HepG2 (cell line): Measurements from ENCODE around the gene TK1. TPM values are rescaled to one million over a fixed set of nuclear protein-coding genes. Genes with fewer than 3 reads are reported as not detected.

Experiments
- HDAC6 ChIP-seq: fragments of 200-600 bp; sonication (generic); IDR thresholded peaks from 2 replicates; pipeline ENCODE4 v1.7.0; 2017; ENCODE audit warnings: mild to moderate bottlenecking, antibody characterized with exemption, low read length, low read depth
- MATR3 ChIP-seq: sonication (generic); formaldehyde crosslinking; IDR thresholded peaks from 2 replicates; pipeline ENCODE4 v1.4.0; 2020; ENCODE audit warnings: missing genetic modification reagents
- NCOA1 ChIP-seq: sonication (generic); formaldehyde crosslinking; IDR thresholded peaks from 2 replicates; pipeline ENCODE4 v1.9.0; 2021; ENCODE audit warnings: missing genetic modification reagents
- NFKB2 ChIP-seq: sonication (generic); formaldehyde crosslinking; IDR thresholded peaks from 2 replicates; pipeline ENCODE4 v1.4.0; 2020; ENCODE audit warnings: missing genetic modification reagents, borderline replicate concordance
- RFXAP ChIP-seq: sonication (generic); formaldehyde crosslinking; IDR thresholded peaks from 2 replicates; pipeline ENCODE4 v1.4.0; 2020; ENCODE audit warnings: missing genetic modification reagents, borderline replicate concordance
- STAT6 ChIP-seq: sonication (generic); formaldehyde crosslinking; IDR thresholded peaks from 2 replicates; pipeline ENCODE4 v1.4.0; 2020; ENCODE audit warnings: missing genetic modification reagents, mild to moderate bottlenecking, borderline replicate concordance
- ZBTB39 ChIP-seq: sonication (generic); formaldehyde crosslinking; IDR thresholded peaks from 2 replicates; pipeline ENCODE4 v1.5.0; 2020; ENCODE audit warnings: missing genetic modification reagents
- ZFAT ChIP-seq: sonication (generic); formaldehyde crosslinking; conservative IDR thresholded peaks from 2 replicates; pipeline ENCODE4 v1.8.1; 2023; ENCODE audit warnings: missing genetic modification reagents, inconsistent platforms
- ZNF251 ChIP-seq: sonication (generic); formaldehyde crosslinking; IDR thresholded peaks from 2 replicates; pipeline ENCODE4 v1.9.0; 2021; ENCODE audit warnings: mild to moderate bottlenecking, missing genetic modification reagents
- ZNF256 ChIP-seq: sonication (generic); formaldehyde crosslinking; conservative IDR thresholded peaks from 2 replicates; pipeline ENCODE4 v1.4.0; 2020; ENCODE audit warnings: missing genetic modification reagents
- ZNF317 ChIP-seq: sonication (generic); formaldehyde crosslinking; IDR thresholded peaks from 2 replicates; pipeline ENCODE4 v1.5.0; 2020; ENCODE audit warnings: mild to moderate bottlenecking, missing genetic modification reagents
- ZNF605 ChIP-seq: sonication (generic); formaldehyde crosslinking; IDR thresholded peaks from 2 replicates; pipeline ENCODE4 v1.8.0; 2022; ENCODE audit warnings: mild to moderate bottlenecking, missing genetic modification reagents
- ZNF709 ChIP-seq: sonication (generic); formaldehyde crosslinking; IDR thresholded peaks from 2 replicates; pipeline ENCODE4 v1.5.0; 2020; ENCODE audit warnings: mild to moderate bottlenecking, missing genetic modification reagents
- ZNF788 ChIP-seq: sonication (generic); formaldehyde crosslinking; IDR thresholded peaks from 2 replicates; pipeline ENCODE4 v1.5.0; 2020; ENCODE audit warnings: mild to moderate bottlenecking, missing genetic modification reagents, borderline replicate concordance
- polyA plus RNA-seq, 8 experiments: library from polyadenylated mRNA; depleted of rRNA in 3 of 8; stranded (reverse) in 7 of 8; unstranded in 1 of 8; fragments of >200 nt; fragmentation: Illumina TruSeq in 4 of 8; extraction: Trizol in 4 of 8; gene quantifications; 2 replicates each; pipeline versions ENCODE4 v1.2.1 to v1.2.3, GENCODE V29; 2011 to 2016; ENCODE audit warnings: low read depth in 4 of 8, missing spikeins in 1 of 8, mixed read lengths in 1 of 8; ENCODE audit not compliant: insufficient read depth in 1 of 8
- total RNA-seq, 5 experiments: library from RNA; depleted of rRNA; stranded (reverse); fragments of >200 nt; fragmentation: Illumina TruSeq; extraction: Trizol; gene quantifications; 2 replicates each; pipeline ENCODE4 v1.2.3, GENCODE V29; 2016; ENCODE audit warnings: low read depth in 1 of 5
- TF ChIP-seq, protein P1 (sequence below): sonication (generic); formaldehyde crosslinking; IDR thresholded peaks from 2 replicates; pipeline ENCODE4 v1.4.0; 2020; ENCODE audit warnings: missing genetic modification reagents

TK1 gene
- total and polyA plus RNA-seq, 2 of the 13 experiments (the other 11 are each of a cell fraction or from before 2014, with no cell fraction given): 45.0 to 96.0 TPM

DNA sequence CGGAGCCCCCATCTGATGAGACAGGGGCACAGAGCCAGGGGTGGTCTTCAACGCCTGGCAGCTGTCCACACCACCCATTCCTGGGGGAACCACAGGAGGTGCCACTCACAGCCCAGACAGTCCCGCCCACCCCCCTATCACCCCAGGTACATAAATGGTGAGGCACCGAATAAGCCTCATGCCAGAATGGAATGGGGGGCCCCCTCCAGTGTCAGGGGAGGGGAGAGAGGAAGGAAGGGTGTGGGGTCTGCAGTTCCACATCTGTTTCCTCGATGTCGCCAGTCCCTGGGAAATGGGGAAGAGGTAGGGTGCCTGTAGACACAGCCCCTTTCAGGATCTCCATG lies 60.0 kb downstream of the TK1 start (continued):
- TF ChIP-seq, protein P1, sequence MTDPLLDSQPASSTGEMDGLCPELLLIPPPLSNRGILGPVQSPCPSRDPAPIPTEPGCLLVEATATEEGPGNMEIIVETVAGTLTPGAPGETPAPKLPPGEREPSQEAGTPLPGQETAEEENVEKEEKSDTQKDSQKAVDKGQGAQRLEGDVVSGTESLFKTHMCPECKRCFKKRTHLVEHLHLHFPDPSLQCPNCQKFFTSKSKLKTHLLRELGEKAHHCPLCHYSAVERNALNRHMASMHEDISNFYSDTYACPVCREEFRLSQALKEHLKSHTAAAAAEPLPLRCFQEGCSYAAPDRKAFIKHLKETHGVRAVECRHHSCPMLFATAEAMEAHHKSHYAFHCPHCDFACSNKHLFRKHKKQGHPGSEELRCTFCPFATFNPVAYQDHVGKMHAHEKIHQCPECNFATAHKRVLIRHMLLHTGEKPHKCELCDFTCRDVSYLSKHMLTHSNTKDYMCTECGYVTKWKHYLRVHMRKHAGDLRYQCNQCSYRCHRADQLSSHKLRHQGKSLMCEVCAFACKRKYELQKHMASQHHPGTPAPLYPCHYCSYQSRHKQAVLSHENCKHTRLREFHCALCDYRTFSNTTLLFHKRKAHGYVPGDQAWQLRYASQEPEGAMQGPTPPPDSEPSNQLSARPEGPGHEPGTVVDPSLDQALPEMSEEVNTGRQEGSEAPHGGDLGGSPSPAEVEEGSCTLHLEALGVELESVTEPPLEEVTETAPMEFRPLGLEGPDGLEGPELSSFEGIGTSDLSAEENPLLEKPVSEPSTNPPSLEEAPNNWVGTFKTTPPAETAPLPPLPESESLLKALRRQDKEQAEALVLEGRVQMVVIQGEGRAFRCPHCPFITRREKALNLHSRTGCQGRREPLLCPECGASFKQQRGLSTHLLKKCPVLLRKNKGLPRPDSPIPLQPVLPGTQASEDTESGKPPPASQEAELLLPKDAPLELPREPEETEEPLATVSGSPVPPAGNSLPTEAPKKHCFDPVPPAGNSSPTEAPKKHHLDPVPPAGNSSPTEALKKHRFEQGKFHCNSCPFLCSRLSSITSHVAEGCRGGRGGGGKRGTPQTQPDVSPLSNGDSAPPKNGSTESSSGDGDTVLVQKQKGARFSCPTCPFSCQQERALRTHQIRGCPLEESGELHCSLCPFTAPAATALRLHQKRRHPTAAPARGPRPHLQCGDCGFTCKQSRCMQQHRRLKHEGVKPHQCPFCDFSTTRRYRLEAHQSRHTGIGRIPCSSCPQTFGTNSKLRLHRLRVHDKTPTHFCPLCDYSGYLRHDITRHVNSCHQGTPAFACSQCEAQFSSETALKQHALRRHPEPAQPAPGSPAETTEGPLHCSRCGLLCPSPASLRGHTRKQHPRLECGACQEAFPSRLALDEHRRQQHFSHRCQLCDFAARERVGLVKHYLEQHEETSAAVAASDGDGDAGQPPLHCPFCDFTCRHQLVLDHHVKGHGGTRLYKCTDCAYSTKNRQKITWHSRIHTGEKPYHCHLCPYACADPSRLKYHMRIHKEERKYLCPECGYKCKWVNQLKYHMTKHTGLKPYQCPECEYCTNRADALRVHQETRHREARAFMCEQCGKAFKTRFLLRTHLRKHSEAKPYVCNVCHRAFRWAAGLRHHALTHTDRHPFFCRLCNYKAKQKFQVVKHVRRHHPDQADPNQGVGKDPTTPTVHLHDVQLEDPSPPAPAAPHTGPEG: 0 out of 2 replicates have a peak, but pooled peaks have one; percentile 10
- 0 out of 2 replicates have a peak, but pooled peaks have one; percentile 67 for TF ChIP-seq NCOA1 (CRISPR knock-in tag)
- TF ChIP-seq RFXAP: 0 out of 2 replicates have a peak, but pooled peaks have one; percentile 10
- TF ChIP-seq ZNF709 (CRISPR knock-in tag): 0 out of 2 replicates have a peak, but pooled peaks have one; percentile 11
- TF ChIP-seq ZNF251 (CRISPR knock-in tag): 0 out of 2 replicates have a peak, but pooled peaks have one; percentile 56
- TF ChIP-seq MATR3 (CRISPR knock-in tag): no peak
- TF ChIP-seq STAT6: no peak
- no peak for TF ChIP-seq HDAC6
- 0 out of 2 replicates have a peak, but pooled peaks have one; percentile 1 for TF ChIP-seq ZBTB39 (CRISPR knock-in tag)
- 0 out of 2 replicates have a peak, but pooled peaks have one; percentile 16 for TF ChIP-seq ZNF605 (CRISPR knock-in tag)
- TF ChIP-seq NFKB2 (CRISPR knock-in tag): peak; percentile 27; the same call in 1 of the 2 replicates
- no peak for TF ChIP-seq ZFAT (CRISPR knock-in tag)
- 0 out of 2 replicates have a peak, but pooled peaks have one; percentile 5 for TF ChIP-seq ZNF788 (CRISPR knock-in tag)
- 0 out of 2 replicates have a peak, but pooled peaks have one; percentile 30 for TF ChIP-seq ZNF256
- TF ChIP-seq ZNF317: 0 out of 2 replicates have a peak, but pooled peaks have one; percentile 23
